ENCODE measurements around the gene CSNK1A1. TPM values are rescaled to one million over a fixed set of nuclear protein-coding genes. Genes with fewer than 3 reads are reported as not detected.
"Not testable (repeated sequence)": the region's sequence is repeated elsewhere in the genome, so short reads cannot be mapped to it uniquely, and the experiment has no call there.

Gene CSNK1A1
- total and polyA plus RNA-seq, 4 donors: 43.0 to 108 (median 78.2) TPM

DNA sequence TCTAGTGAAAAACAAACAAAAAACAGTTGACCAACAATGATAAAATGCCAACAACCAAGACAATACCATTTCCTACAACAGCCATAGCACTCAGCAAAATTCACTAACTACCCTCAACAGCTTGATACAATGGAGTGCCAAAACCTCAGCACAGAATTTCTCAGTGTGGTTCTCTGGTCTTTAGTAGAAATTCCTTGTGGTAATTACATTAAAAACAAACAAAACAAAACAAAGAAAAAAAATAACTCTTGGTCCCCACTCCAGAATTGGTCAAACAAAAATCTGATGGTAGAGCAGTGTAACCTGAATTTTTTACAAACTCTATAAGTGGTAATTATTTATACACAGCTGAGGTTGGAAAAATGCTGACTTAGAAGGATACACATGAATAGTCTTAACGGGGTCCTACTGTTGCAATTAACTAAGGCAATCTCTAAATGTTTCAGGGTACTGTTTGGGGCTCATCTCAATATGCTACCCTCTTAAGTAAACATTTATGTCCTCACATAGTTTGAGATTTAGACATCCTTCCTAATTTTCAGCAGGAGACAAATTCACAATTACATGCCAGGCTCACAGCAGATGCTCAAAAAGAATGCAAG, 13.8 kb downstream of the CSNK1A1 start:
- DNase-seq (ENCODE audit: low spot score): no peak
- Histone ChIP-seq H3K27ac (ENCODE audit: low read depth in 1 of 2, low read length in 2 of 2) (no peak overlapping the region), H3K4me3 (ENCODE audit: low read depth in 1 of 3, low read length in 3 of 3) (no peak overlapping the region), H3K36me3 (ENCODE audit: control insufficient read depth in 4 of 4, insufficient read depth in 3 of 4, low read depth in 1 of 4, low read length in 3 of 4) (peaks cover 2 to 10% (median 3%) of the 10 kb centered on the region in 4 donors), H3K4me1 (ENCODE audit: control insufficient read depth in 4 of 4, insufficient read depth in 4 of 4, low read length in 3 of 4) (peaks cover 0 to 15% (median 3%) of the 10 kb centered on the region in 4 donors), H3K9me3 (ENCODE audit: control insufficient read depth in 4 of 4, low read length in 3 of 4) (no peaks in the 10 kb centered on the region), H3K9ac (ENCODE audit: low read depth in 1 of 2, low read length in 2 of 2) (no peak overlapping the region), H3K27me3 (ENCODE audit: control insufficient read depth in 4 of 4, insufficient read depth in 4 of 4, low read length in 3 of 4) (no peaks in the 10 kb centered on the region)
- TF ChIP-seq RAD21 (IDR thresholded peaks at IDR 0.05) (no peak), YY1 (IDR thresholded peaks at IDR 0.05) (no peak), EGR1 (IDR thresholded peaks at IDR 0.05; ENCODE audit: low read depth in 2 of 2) (no peak)
- TF ChIP-seq, protein P1, sequence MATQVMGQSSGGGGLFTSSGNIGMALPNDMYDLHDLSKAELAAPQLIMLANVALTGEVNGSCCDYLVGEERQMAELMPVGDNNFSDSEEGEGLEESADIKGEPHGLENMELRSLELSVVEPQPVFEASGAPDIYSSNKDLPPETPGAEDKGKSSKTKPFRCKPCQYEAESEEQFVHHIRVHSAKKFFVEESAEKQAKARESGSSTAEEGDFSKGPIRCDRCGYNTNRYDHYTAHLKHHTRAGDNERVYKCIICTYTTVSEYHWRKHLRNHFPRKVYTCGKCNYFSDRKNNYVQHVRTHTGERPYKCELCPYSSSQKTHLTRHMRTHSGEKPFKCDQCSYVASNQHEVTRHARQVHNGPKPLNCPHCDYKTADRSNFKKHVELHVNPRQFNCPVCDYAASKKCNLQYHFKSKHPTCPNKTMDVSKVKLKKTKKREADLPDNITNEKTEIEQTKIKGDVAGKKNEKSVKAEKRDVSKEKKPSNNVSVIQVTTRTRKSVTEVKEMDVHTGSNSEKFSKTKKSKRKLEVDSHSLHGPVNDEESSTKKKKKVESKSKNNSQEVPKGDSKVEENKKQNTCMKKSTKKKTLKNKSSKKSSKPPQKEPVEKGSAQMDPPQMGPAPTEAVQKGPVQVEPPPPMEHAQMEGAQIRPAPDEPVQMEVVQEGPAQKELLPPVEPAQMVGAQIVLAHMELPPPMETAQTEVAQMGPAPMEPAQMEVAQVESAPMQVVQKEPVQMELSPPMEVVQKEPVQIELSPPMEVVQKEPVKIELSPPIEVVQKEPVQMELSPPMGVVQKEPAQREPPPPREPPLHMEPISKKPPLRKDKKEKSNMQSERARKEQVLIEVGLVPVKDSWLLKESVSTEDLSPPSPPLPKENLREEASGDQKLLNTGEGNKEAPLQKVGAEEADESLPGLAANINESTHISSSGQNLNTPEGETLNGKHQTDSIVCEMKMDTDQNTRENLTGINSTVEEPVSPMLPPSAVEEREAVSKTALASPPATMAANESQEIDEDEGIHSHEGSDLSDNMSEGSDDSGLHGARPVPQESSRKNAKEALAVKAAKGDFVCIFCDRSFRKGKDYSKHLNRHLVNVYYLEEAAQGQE (IDR thresholded peaks at IDR 0.05): no peak
- 67% methylated on average over 1 of the region's 1 CpG for WGBS

DNA sequence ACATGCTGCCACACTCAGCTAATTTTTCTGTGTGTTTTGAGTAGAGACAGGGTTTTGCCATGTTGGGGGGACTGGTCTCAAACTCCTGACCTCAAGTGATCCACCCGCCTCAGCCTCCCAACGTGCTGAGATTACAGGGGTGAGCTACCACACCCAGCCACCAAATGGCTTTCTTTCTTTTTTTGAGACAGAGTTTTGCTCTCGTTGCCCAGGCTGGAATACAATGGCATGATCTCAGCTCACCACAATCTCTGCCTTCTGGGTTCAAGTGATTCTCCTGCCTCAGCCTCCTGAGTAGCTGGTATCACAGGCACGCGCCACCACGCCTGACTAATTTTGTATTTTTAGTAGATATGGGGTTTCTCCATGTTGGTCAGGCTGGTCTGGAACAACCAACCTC, 15.5 kb downstream of the CSNK1A1 start:
- WGBS: 91% methylated on average over 6 of the region's 6 CpGs
- Histone ChIP-seq H3K36me3 (ENCODE audit: control insufficient read depth in 4 of 4, insufficient read depth in 3 of 4, low read depth in 1 of 4, low read length in 3 of 4) (peaks cover 0 to 10% (median 2%) of the 10 kb centered on the region in 4 donors), H3K4me1 (ENCODE audit: control insufficient read depth in 4 of 4, insufficient read depth in 4 of 4, low read length in 3 of 4) (peaks cover 2 to 15% (median 3%) of the 10 kb centered on the region in 4 donors)
- H3K9ac ChIP-seq (ENCODE audit: low read depth in 1 of 2, low read length in 2 of 2); H3K4me3 ChIP-seq (ENCODE audit: low read depth in 1 of 3, low read length in 3 of 3); H3K27me3 ChIP-seq (ENCODE audit: control insufficient read depth in 4 of 4, insufficient read depth in 4 of 4, low read length in 3 of 4); DNase-seq (ENCODE audit: low spot score); H3K9me3 ChIP-seq (ENCODE audit: control insufficient read depth in 4 of 4, low read length in 3 of 4); H3K27ac ChIP-seq (ENCODE audit: low read depth in 1 of 2, low read length in 2 of 2): not testable (repeated sequence)

DNA sequence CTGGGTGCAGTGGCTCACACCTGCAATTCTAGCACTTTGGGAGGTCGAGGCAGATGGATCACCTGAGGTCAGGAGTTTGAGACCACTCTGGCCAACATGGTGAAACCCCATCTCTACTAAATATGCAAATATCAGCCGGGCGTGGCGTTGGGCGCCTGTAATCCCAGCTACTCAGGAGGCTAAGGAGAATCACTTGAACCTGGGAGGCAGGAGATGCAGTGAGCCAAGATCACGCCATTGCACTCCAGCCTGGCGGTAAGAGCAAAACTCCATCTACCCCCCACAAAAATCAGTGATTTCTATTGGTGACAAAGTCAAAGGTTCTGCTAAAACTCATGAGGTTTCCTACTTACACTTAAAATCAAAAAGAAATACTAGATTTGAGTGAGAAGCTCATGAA, 18.8 kb downstream of the CSNK1A1 start:
- peaks cover 3 to 29% (median 7%) of the 10 kb centered on the region in 4 donors for H3K4me1 ChIP-seq (ENCODE audit: control insufficient read depth in 4 of 4, insufficient read depth in 4 of 4, low read length in 3 of 4)
- WGBS: 94% methylated on average over 7 of the region's 7 CpGs
- TF ChIP-seq TAF1 (conservative IDR thresholded peaks at IDR 0.05) (no peak), RAD21 (IDR thresholded peaks at IDR 0.05) (no peak), FOXA1 (IDR thresholded peaks at IDR 0.05) (no peak), YY1 (IDR thresholded peaks at IDR 0.05) (no peak), RXRA (IDR thresholded peaks at IDR 0.05) (no peak), HNF4A (conservative IDR thresholded peaks at IDR 0.05) (no peak), NR2F2 (IDR thresholded peaks at IDR 0.05) (no peak), SP1 (IDR thresholded peaks at IDR 0.05) (no peak), EGR1 (IDR thresholded peaks at IDR 0.05; ENCODE audit: low read depth in 2 of 2) (no peak), GABPA (IDR thresholded peaks at IDR 0.05 in 1 of 2, conservative IDR thresholded peaks at IDR 0.05 in 1 of 2) (no peak), HNF4G (IDR thresholded peaks at IDR 0.05) (no peak), FOXA2 (IDR thresholded peaks at IDR 0.05) (no peak)
- TF ChIP-seq, protein P1 (IDR thresholded peaks at IDR 0.05): no peak
- TF ChIP-seq, protein P2, sequence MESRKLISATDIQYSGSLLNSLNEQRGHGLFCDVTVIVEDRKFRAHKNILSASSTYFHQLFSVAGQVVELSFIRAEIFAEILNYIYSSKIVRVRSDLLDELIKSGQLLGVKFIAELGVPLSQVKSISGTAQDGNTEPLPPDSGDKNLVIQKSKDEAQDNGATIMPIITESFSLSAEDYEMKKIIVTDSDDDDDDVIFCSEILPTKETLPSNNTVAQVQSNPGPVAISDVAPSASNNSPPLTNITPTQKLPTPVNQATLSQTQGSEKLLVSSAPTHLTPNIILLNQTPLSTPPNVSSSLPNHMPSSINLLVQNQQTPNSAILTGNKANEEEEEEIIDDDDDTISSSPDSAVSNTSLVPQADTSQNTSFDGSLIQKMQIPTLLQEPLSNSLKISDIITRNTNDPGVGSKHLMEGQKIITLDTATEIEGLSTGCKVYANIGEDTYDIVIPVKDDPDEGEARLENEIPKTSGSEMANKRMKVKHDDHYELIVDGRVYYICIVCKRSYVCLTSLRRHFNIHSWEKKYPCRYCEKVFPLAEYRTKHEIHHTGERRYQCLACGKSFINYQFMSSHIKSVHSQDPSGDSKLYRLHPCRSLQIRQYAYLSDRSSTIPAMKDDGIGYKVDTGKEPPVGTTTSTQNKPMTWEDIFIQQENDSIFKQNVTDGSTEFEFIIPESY (IDR thresholded peaks at IDR 0.05): no peak
- TF ChIP-seq, protein P3, sequence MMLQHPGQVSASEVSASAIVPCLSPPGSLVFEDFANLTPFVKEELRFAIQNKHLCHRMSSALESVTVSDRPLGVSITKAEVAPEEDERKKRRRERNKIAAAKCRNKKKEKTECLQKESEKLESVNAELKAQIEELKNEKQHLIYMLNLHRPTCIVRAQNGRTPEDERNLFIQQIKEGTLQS (IDR thresholded peaks at IDR 0.05): no peak
- no peaks in the 10 kb centered on the region for H3K27me3 ChIP-seq (ENCODE audit: control insufficient read depth in 4 of 4, insufficient read depth in 4 of 4, low read length in 3 of 4)
- no peak for DNase-seq (ENCODE audit: low spot score)
- H3K4me3 ChIP-seq (ENCODE audit: low read depth in 1 of 3, low read length in 3 of 3): no peak overlapping the region
- no peaks in the 10 kb centered on the region for H3K9me3 ChIP-seq (ENCODE audit: control insufficient read depth in 4 of 4, low read length in 3 of 4)
- H3K27ac ChIP-seq (ENCODE audit: low read depth in 1 of 2, low read length in 2 of 2): no peak overlapping the region
- no peak overlapping the region for H3K9ac ChIP-seq (ENCODE audit: low read depth in 1 of 2, low read length in 2 of 2)
- peaks cover 0 to 5% (median 0%) of the 10 kb centered on the region in 4 donors for H3K36me3 ChIP-seq (ENCODE audit: control insufficient read depth in 4 of 4, insufficient read depth in 3 of 4, low read depth in 1 of 4, low read length in 3 of 4)

Data from liver (tissue), 9 donors.